HS-27A (cell line): ENCODE results near the gene FHDC1.

Source experiments
- DNase-seq: peaks from one replicate; pipeline ENCODE4 v3.0.0-alpha.2; 2012; ENCODE audit warnings: low read depth, missing footprints

Gene FHDC1

DNA sequence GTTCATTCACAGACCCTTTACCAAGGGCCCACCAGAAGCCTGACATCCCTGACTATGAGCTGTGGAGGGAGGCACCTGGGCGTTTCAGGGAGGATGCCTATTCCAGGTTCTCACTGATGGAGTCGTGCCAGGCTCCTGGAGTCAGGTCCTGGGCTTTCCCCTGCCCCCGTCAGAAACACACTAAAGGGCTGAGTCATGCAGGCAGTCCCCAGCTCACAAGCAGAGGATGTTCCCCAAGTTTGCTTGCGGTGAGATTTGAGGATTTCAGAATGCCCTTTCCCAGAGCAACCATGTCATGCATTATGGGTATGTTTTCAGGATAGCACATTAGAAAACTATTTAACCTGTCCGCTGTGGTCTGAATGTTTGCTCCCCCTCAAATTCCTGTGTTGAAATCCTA, 45.2 kb downstream of the FHDC1 start:
- no peak for DNase-seq

DNA sequence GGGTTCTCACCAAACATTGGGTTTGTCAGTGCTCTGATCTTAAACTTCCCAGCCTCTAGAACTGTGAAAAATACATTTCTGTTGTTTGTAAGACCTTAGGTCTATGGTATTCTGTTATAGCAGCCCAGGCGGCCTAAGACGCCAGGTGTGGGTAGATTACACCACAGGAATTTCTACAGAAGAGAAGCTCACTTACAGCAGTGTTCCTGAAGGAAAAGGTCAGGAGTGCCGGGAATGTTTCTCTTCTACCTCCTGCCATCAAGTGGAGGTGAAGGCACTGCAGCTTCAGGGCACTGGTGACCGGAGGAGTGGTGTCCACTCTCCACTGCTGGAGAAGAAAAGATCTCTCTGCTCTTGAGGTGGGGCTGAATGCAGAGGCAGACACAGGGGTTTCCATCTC, 45.7 kb downstream of the FHDC1 start:
- DNase-seq, result no peak

DNA sequence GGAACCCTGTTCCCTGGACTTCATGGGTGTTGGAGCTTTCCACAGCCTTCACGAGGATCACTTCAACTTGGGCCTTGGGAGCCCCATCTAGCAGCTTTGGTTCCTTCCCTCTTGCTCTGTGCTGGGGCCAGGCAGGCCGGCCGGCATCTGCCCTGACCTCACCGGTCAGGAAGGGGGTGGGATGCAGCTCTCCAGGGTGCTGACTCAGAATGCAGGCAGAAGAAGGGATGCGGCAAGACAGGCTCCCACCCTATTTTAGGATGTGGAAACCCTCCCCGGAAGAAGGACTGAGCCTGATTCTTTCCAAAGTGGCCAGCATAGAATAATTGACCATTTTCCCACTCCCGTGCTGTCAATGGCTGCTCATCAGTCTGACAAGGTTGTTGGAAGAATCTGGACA, 47.1 kb downstream of the FHDC1 start:
- no peak for DNase-seq

DNA sequence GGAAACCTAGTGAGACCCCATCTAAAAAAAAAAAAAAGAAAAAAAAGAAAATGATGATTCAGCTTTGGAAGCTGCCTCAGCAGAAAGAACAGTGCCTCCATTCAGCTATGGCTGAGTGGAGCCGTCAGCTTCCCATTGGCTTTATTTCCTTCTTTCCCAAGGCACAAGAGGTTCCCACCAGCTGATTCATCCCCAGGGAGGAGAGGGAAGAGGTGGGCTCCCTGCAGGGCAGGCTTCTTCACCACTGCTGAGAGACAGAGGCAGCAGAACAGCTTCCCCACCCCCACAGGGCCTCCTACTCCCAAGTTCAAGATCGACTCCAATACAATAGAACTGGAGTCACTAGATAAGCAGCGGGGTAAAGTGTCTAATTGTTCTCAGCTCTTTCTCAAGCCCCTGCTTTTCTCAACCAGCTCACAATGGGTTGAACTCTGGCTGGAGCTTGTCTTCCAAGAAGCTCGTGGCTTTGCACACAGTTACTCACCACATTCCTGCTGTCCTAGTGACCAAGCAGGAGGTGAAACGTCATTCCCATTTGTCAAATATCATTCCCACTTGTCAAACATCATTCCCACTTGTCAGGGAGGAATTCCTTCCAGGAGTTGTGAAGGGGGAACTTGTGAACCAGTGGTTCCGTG, 47.8 kb downstream of the FHDC1 start:
- no peak for DNase-seq

DNA sequence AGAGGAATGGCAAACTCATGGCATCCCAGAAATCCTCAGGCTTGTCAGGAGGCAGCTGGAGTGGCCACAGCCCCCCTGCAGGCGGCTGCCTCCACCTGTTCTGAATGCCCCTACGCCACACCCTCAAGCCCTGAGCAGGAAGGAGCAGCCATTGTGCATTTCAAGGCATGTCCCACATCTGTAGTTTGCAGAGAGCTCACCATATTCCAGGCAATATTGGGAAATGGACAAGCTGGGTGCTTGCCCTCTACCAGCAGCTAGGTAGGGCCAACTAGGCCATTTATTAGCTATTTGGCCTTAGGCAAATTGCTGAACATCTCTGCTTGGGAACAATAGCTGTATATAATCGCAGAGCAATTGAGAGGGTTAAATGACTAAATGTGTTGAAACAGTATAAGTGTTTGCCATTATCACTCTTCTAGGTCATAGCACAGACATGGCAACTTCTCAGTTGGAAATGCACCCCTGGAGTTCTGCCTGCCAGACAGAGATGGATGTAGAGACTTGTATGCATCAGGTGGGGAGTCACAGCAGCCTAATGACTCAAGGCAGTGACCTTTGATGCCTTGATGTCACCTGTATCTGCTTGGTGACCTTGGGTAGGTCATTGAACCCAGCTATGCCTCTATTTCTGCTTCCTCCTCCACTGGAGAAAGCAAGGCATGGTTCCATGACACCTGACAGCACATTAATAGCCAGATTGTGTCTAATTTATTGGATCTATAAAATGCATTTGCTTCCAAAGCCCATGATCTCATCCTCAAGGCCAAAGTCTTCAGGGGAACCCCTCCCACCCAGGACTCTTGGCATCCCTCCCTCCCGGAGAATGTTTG, 52.8 kb downstream of the FHDC1 start:
- DNase-seq, result no peak

DNA sequence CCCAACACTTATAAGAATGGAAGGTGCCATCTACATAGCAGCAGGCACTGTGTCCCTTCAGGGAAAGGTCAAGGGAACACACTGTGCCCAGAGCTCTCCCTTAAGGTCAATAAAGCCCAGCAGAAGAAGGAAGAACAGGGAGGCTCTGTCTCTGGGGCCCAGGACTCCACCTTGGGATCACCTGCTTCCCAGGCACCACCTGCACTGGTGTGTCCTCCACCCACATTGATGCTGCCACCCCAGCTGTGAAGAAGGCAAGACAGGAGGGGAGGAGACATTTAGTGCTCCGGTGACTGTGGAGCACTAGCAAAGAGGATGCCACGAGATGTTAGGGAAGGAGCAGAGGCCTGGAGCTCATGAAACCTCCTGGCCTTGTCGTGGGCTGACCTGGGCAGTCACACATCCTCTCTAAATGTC, 53.4 kb downstream of the FHDC1 start:
- no peak for DNase-seq

DNA sequence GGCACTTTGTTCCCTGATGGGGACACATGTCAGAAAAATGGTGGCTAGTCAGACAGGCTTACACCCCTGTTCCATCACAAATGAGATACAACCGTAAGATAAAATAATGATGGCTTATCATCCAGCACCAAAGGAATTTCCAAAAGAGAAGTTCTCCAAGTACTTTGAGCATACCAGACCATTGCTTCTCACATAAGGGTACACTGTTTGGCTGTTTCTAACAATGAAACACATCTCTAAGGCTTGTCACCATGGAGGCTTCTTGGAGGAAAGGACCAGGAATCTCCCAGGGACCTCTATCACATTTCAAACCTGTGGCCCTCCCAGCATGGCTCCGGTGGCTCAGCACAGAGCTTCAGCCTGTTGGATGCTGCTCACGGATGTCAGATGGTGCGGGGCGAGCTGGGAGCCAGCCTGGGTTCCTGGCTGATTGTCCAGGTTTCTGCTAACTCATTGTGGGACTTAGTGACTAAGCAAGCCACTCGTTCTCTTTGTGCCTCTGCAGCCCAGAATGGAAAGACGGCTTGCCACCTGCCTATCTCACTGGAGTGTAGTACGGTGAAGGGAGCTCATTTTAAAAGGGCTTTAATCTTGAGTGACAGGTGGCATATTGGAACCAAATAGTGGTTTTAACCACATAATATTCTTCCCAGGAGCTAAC, 54.5 kb downstream of the FHDC1 start:
- DNase-seq, result no peak

DNA sequence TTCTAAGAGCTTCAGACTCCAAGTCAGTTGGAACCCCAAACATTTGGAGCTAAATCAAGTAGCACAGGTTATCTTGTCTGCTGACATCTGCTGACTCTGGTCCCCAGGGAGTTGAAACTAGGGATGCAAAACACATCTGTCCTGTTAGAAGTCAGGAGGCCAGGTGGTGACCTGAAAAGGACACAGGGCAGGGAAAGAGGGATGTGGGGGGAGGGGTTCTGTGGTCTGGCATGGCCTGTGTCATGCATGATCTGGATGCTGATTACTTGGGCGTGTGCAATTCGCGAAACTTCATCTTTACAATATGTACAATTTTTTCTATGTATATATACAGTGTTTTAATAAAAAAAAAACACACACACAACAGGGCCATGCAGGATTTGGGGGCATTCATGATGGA, 55.3 kb downstream of the FHDC1 start:
- DNase-seq, result no peak

DNA sequence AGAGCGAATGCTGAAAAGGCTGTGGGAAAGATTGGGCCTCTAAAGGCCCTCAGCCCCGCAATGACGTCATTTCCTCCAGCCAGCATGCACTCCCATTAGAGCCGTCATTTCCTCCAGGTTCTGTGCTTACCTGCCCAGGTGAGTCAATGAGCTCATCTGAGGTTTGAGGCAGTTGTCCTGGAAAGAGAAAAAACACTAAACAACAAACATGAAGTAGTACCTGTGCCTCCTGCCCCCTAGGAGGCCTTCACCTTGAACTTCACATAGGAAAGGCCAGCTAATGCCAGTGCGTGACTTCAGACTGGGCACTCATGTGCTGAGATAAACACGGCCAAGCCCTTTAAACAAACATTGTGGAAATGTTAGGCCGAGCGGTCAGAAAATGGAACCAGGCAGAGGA, 55.9 kb downstream of the FHDC1 start:
- no peak for DNase-seq

DNA sequence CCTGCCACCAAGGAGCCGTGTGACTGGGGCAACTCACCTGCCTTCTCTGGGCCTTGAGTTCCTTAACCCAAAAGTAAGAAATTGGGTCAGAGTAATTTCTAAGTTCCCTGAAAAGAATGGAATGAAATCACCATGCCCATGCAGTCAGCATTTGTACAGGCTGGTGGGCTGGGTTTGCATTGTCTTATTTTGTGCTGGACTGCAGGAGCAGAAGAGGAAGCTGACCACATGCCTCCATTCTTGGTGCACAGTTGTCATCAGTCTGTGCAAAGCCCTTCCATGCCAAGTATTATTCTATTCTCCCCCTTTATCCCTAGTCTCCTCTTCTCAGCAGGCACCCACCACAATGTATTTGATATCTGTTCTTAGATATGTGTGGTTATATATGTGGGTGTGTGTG, 56.3 kb downstream of the FHDC1 start:
- no peak for DNase-seq

DNA sequence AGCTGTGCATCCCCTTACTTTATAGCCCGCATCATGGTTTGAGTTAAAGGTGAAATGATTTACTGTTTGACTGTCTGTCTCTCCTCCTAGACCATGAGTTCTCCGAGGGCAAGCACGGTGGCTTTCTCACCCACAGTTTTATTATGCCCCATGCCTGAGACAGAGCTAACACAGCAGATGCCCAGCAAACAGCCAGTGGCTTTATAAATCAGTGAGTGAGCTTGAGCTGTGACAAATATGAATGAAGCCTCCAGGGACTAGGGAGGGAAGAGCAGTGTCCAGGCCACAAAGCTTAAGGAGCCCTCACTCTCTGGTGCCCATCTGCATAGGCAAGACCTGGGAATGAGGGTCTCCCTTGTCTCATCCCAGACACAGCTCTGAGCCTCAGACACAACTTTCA, 57.9 kb downstream of the FHDC1 start:
- DNase-seq, result no peak

DNA sequence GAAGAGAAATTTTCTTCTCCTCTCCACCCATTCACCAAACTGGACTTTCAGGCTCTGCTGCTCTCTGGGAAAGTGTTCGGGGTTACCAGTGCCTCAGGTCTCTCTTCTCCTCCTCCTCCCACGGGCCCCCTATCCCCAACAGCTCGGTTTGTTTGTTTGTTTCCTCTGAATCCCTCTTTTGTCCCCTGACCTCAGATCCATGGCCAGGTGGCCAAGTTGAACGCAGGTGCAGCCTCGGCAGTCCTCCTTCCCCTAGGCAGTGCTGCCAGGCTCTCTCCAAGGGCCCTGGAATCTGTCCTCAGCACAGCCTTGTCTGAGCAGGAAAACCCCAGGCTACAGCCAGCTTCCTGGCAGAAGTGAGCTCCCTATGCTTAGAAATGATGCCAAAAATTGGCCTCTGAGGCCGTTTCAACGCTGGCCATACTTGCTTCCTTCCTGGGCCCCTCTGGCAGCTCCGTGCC, 60.0 kb downstream of the FHDC1 start:
- DNase-seq, result no peak

DNA sequence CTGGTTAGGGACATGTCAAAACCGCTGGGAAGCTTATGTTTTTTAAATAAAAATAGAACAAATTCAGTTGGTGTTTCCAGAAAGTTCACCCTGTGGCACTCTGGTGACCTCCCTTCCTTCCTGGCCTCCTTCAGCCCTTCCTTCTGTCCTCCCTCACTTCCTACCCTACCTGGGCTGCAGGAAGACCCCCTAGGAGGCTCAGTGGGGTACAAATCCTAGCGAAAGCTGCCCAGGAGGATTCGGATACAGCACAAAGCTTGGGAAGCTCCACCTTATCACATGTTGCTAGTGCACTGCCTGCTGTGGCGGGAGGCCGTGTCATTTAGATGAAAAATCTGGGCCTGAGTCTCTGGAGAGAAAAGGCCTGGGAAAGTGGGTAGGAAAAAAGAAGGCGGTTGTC, 60.5 kb downstream of the FHDC1 start:
- DNase-seq, result no peak

DNA sequence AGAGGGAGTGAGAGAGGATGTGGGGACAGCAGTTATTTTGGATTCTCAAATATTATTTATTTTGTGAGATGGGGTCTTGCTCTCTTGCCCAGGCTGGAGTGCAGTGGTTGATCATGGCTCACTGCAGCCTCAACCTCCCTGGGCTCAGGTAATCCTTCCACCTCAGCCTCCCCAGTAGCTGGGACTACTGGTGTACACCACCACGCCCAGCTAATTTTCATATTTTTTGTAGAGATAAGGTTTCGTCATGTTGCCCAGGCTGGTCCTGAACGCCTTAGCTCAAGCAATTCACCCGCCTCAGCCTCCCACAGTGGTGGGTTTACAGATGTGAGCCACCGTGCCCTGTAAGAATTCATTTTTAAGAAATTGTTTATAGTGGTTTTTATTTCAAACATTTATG, 61.2 kb downstream of the FHDC1 start:
- no peak for DNase-seq

DNA sequence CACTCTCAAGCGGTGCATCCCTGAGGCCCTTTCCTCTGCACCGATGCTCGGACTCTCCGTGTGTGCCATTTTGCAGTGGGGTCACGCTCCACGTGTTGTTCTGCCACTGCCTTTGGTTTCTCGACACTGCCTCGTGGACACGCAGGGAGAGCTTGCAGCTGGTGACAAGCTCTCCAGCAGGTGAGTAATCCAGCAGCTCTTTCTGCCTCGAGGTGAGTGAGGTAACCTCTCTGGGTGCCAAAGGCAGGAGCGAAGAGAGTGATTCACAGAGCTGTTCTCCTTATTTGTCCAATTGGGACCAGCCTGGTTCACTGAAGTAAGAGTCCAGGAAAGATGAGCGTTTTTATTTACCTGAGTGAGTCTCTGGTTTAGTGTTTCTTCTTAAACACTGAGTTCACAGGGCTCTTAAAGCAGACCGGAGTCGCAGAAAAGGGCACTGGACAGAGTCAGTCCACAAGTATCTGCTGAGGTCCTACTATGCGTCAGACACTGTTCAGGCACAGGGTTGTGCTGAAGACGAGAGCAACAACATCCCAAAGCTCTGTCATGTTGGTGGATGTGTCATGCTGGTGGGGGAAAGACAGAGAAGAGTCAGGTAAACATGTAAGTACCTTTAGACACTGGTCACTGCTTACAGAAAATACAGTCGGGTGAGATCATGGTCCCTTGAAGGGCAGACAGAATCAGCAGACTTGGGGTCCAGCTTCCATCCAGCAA, 61.8 kb downstream of the FHDC1 start:
- no peak for DNase-seq

DNA sequence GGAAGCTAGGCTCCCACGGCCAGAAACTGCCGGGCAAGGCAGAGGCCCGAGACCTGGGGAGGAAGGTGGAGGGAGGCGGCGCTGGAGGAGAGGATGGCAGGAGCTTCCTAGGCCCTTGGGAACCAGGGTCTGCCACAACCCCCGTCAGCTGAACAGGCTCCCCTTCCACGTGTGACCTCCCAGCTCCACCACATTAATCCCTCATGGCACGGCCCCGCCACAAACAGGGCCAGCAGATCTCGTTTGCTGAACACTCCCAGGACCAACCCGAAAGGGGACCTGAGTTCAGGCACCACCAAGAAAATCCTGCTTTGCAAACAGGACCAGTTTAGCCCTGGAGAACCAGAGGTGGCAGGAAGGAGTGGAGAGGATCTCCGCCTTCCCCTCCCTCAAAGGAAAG, 62.7 kb downstream of the FHDC1 start:
- DNase-seq, result no peak

DNA sequence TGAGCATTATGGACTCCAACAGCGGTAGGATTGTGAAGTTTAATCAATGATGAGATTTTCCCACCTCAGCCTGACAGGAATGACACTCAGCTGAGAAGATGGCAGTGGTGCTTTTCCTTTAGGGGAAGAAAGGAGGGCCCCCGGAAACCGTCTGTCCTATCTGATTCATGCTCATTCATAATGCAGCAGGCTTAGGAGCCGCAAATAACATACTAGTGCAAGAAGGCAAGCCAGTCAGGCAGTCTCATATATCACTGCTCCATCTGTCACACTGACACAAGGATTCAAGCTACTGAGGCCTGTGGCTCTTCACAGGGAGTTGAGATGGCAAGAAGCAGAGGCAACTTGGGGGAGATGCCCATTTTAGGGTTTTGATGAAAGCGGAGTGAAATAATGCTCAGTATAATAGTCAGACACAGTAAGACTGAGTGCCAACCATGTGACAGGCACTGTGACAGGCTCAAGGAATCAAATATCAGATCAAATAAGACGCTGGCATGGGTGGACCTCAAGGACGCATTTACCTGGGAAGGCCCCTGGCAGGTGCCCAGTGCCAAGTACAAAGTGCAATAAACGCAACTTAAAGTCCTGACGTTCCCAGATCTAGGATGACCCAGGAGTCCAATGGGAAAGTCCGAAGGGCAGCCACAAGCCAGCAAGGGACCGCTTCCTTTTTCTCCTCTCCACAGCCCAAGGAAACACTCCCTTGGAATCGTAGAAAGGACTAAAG, 63.4 kb downstream of the FHDC1 start:
- no peak for DNase-seq

DNA sequence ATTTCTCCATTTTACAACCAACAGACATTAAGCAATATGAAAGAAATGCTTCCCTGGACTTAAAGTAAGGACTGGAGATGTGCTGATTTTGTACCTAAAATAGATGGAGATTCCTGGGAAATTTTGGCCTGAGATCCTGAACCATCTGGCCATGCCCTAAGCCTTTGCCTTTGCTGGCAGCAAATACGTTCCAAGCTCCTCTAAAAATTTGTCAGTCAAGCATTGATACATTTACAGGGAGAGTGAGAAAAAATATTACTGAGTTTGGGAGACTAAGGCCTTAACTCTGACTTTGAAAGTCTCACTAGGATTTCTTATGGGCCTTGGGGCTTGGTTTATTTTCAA, 63.9 kb downstream of the FHDC1 start:
- no peak for DNase-seq

DNA sequence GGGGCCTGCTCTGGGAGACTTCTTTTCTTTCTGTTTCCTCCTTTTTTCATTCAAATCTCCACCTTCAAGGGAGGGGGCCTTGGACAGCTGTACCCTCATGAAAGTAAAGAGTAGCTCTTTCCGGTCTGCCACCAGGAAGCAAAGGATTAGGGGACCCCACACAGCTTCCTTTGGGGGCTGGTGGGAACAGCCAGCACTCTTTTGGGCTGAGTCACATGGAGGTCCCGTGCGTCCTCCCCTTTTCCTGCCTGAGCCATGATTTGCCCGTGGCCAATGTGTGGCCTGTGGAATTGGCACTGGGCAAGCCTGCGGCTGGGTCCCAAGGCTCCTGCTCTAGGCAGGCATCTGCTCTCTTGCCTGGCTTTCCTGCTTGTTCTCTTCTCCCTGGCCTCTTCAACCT, 65.5 kb downstream of the FHDC1 start:
- DNase-seq, result no peak

DNA sequence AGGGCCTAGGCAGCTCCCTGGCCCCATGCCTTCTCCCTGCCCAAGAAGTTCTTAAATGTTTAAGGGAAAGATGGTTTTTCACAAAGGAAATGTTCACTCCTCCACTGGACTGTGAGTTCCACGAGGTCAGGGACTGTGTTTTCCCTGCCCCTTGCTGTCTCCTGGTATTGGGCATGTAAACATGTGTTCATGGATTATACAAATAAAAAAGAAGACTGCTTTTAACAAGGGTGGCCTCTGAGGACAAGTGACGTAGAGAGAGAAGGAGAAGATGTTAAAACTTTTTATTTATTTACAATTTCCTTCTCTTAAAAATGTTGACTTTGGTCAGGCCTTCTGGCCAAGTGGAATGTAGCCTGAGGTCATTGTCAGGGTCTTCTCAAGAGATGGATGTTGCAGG, 66.0 kb downstream of the FHDC1 start:
- DNase-seq, result no peak

DNA sequence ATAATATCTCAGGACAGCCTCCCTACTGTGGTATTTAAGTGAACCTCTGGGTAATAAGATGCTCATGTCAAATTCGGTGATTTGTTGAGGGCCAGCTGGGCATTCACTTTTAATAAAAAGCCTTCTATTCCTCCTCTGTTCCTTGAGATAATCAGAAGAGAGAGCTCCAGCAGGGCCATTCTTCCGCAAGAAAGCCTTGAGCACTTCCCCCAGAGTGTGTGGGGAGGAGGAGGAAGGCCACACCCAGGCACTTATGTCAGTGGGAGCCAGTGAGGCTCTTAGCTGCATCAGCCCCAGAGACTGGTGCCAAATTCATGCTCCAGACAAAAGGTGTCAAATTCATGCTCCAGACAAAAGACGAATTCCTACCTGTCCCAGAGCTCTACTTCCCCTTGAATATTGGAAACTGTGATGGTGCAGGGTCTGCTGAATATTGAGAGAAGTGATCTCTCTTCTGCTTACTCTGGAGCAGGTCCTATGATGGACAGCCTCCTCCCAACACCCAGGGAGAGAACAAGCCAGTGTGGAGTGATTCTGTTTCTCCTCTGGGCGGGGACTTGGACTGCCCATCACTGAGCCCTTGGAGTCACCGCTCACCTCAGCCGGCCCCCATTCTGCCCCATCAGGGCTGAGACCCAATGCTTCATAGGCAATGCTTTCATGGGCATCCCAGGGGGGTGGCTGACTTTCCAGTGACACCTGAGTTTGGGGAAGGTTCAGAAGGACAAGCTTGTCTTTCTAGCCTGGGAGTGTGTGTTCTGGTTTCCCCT, 68.1 kb downstream of the FHDC1 start:
- DNase-seq, result no peak
